NCI-H1417 treated with DMSO at 0.1 percent for 48 hours (cell line): ENCODE results near the gene TBX4.

ENCODE experiments used
- DNase-seq: peaks from one replicate; lab custom pipeline; 2025; lab: John Stamatoyannopoulos, UW

The TBX4 gene

DNA sequence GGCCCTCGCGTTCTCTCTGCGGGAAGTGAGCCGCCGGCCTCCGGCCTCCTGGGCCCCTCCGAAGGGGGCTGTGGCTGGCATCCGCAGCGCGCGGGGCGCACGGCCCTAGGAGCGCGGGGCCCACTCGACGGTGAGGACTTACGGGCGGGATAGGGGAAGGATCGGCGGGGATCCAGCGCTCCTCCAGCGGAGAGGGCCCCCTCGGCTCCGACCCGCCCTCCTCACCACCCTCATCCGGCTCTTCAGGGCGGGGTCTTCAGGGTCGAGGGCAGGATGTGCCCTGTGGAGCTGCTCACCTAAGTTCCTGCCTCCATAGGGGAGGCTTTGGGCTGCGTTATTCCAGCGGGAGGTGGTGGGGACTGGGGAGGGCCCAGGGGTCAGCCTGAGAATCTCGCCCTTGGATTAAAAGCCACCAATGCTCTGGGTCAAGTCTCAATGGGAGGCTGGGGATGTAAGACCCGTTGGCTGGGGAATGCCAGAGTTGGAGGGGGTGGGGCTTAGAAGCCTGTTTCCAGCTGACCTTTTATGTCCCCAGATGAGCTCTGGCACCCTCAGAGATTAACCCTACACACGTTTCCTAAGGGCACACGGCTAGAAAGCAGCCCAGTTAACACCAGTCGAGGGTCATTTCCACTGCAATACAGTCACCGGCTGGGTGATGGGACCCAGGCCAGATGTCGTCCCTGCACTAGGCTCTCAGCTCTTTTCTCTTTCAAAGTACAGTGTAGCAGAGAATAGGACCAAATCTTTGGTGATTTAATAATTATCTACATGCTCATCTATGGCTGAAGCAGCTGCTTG, 39.2 kb upstream of the TBX4 start:
- no peak for DNase-seq

DNA sequence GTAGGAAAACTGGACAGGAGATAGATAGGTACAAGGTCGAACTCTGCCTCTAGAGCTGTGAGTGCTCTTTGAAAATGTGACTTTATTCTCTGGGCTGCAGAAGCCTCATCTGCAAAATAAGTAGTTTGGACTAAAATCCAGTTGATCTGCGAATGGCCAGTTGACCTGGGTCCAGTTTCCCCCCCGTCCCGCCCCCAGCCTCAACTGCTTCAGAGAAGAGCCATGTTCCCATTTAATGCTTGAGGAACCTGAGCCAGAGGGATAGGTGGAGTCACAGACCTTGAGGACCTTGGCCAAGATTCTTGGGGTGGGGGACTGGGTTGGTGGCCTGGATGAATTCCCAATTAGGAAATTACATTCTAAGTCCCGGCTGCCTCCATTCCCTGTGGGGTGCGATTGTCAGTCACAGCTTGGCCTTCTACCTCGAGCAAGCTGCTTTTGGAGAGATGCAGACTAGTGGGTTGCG, 38.5 kb upstream of the TBX4 start:
- no peak for DNase-seq

- DNase-seq, result no peak
Measured at GRCh38 chr17:61414141-61414935, 37.9 kb upstream of the TBX4 start.

GRCh38 chr17:61414936-61415251, 37.3 kb upstream of the TBX4 start:
- no peak for DNase-seq

DNA sequence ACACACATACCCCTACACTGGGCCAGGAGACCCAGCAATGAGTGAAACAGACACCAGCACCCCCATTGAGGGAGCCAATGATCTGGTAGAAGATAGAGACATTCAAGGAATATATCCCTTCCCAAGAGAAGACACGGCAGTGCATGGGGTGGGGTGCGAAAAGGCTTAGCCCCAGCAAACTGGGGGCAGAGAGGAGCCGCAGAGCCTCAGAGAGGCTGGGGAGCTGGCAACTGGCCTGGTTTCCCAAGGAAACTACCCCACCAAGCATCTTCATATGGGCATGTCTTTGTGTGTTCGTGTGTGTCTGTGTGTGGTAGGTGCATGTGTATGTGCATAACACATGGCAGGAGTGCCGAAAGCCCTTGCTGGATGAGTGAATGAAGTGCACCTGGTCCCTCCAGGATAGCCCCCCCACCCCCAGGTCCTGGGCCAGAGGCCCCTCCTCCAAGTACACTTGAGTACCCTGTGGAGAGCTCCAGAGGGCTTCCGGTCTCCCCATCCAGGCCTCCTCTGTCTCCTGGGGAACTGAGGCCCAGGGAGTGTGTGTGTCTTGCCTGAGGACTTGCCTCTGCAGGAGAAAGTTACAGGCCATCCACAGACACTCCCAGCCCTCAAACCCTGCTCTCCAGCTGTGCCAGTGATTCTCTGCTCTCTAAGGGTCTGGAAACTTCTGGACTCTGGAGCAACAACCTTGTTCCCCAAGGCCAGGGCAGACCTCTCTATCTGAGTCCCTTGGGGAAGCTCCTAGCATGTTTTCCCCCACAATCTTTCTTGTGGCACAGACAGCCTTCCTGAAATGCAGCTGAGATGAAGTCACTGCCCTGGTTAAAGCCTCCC, 36.6 kb upstream of the TBX4 start:
- no peak for DNase-seq

GRCh38 chr17:61416211-61416539, 36.0 kb upstream of the TBX4 start:
- DNase-seq, result no peak

GRCh38 chr17:61416540-61417363, 35.5 kb upstream of the TBX4 start:
- DNase-seq, result peak; percentile 11

DNA sequence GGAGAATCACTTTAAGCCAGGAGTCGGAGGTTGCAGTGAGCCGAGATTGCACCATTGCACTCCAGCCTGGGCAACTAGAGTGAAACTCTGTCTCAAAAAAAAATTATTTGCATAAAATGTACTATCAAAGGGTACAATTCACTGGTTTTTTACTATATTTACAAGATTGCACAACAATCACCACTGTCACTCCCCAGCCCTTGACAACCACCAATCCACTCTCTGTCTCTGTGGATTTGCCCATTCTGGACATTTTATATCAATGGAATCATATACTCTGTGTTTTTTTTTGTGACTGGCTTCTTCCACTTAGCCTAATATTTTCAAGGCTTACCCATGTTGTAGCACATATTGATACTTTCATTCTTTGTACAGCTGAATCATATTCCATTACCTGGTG, 33.8 kb upstream of the TBX4 start:
- DNase-seq, result no peak

GRCh38 chr17:61419496-61420046, 32.7 kb upstream of the TBX4 start:
- DNase-seq, result no peak

GRCh38 chr17:61420052-61420451, 32.2 kb upstream of the TBX4 start:
- DNase-seq, result no peak

- no peak for DNase-seq
Measured at GRCh38 chr17:61420745-61421398, 31.4 kb upstream of the TBX4 start.

DNA sequence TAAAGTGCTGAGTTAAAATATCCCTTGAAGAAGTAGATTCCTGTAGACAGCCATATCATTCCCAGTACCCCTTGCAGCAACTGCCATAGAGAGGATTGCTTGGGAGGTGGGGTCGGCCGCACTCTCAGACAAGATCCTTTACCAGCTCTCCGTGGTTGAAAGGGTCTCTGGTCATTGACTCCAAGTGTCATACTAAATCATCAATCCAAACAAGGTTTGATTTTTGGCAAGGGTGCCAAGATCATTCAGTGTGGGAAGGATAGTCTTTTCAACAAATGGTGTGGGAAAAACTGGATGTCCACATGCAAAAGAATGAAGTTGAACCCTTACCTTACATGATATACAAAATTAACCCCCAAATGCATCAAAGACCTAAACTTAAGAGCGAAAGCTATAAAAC, 30.8 kb upstream of the TBX4 start:
- DNase-seq, result no peak

GRCh38 chr17:61422116-61422799, 30.0 kb upstream of the TBX4 start:
- DNase-seq, result no peak

DNA sequence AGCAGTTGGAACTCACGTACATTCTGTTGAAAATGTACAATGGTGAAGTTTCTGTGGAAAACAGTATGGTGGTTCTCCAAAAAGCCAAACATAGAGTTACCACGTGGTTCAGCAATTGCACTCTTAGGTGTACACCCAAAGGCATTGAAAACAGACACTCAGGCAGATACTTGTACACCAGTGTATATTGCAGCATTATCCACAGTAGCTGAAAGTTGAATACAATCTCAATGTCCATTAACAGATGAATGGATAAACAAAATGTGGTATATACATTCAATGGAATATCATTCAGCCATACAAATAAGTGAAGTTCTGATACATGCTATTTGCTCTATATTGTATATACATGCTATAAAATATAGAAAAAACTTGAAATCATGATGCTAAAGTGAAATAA, 29.4 kb upstream of the TBX4 start:
- DNase-seq, result no peak

DNA sequence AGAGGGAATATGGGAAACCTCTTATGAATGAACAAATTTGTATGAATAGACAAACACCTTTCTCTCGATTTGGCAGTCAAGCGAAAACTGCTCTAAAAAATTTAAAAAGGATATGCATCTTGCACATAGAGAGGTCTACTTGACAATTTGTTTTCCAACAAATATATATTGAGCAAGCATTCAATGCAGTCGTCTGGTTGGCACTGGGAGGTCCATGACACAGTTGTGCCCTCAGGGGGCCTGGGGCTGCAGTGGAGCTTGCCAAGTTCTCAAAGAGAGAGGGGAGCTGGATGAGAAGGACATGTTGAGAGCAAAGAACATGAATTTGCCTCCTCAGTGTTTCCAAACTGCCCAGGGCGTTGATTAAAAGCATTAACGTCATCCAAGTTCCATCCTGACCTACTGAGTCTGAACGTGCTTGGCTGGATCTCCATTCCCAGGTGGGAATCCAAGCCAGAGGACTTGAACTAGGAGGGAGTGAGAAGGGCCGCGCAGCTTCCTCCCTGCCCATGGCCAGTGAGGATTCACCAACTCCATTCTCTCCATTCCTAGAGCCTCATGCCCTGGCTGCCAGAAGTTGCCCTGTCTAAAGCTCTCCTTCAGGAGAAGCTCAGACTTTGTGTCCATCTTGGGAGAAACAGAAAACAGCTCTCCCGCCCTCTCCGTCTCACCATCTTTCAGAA, 28.1 kb upstream of the TBX4 start:
- no peak for DNase-seq

- DNase-seq, result no peak
Measured at GRCh38 chr17:61425682-61426481, 26.3 kb upstream of the TBX4 start.

DNA sequence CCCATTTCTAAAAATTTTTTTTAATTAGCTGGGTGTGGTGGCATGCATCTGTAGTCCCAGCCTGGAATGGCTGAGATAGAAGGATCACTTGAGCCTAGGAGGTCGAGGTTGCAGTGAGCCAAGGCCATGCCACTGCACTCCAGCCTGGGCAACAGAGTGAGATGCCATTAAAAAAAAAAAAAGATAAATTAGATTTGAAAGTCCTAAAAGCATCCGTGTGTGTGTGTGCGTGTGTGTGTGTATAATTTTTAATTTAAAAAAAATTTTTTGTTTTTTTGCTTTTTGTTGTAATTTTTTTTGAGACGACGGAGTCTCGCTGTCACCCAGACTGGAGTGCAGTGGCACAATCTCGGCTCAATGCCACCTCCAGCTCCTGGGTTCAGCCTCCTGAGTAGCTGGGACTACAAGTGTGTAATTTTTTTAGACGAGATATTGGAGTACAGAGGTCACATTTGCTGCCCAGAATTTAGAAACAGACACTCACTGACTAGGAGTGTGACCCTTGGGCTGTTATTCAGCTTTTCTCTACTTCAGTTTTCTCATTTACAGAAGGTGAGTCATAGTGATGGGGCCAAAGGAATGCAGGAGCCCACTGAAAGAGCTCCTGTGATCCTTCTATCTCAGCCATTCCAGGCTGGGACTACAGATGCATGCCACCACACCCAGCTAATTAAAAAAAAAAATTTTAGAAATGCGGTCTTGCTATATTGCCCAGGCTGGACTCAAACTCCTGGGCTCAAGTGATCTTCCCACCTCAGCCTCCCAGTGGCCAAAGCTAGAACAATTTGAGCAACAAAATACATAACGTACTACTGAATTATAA, 25.5 kb upstream of the TBX4 start:
- no peak for DNase-seq

GRCh38 chr17:61427567-61427966, 24.7 kb upstream of the TBX4 start:
- no peak for DNase-seq
